Subcutaneous abdominal adipose tissue (tissue), 5 donors: ENCODE measurements around the gene SORD.
"Not testable (repeated sequence)": the region's sequence is repeated elsewhere in the genome, so short reads cannot be mapped to it uniquely, and the experiment has no call there.

Experiments
- H3K27ac ChIP-seq: one replicate; pipeline ENCODE4 v1.7.0; 2013; ENCODE audit warnings: low read depth, mild to moderate bottlenecking, inconsistent platforms, low read length, moderate library complexity
- H3K27me3 ChIP-seq, 5 donors: one replicate each; pipeline ENCODE4 v1.7.0; 2013; ENCODE audit warnings: low read length in 5 of 5, inconsistent platforms in 1 of 5; ENCODE audit not compliant: control insufficient read depth in 5 of 5, insufficient read depth in 4 of 5
- H3K36me3 ChIP-seq, 5 donors: one replicate each; pipeline ENCODE4 v1.7.0; 2013; ENCODE audit warnings: low read length in 5 of 5; ENCODE audit not compliant: control insufficient read depth in 5 of 5, insufficient read depth in 5 of 5
- H3K4me1 ChIP-seq, 5 donors: one replicate each; pipeline ENCODE4 v1.7.0; 2013; ENCODE audit warnings: low read length in 5 of 5, mild to moderate bottlenecking in 3 of 5, moderate library complexity in 1 of 5; ENCODE audit not compliant: control insufficient read depth in 5 of 5, insufficient read depth in 5 of 5
- H3K4me3 ChIP-seq, 5 donors: one replicate each; pipeline ENCODE4 v1.7.0; 2013; ENCODE audit warnings: low read length in 5 of 5, low read depth in 1 of 5
- H3K9ac ChIP-seq, 5 donors: one replicate each; pipeline ENCODE4 v1.7.0; 2013; ENCODE audit warnings: low read length in 5 of 5, mild to moderate bottlenecking in 4 of 5, moderate library complexity in 3 of 5
- H3K9me3 ChIP-seq, 5 donors: one replicate each; pipeline ENCODE4 v1.7.0; 2013; ENCODE audit warnings: low read length in 5 of 5; ENCODE audit not compliant: control insufficient read depth in 5 of 5
- donor health status: healthy.
- donor health status: healthy.
- donor health status: healthy.
- donor health status: healthy.
- donor health status: healthy.

SORD gene

GRCh38 chr15:45022871-45023658 is at the start of gene SORD:
Gene SORD (plus strand): TSS chr15:45023195. CDS start chr15:45023284, 89 bp downstream.
- H3K9ac ChIP-seq = peak within 1 kb of the TSS; percentile 48 to 88 (median 83)
- H3K4me1 ChIP-seq = peaks cover 0 to 19% (median 17%) of the 10 kb centered on the region in 5 donors
- H3K4me3 ChIP-seq = peak within 1 kb of the TSS; percentile 66 to 87 (median 85)
- H3K36me3 ChIP-seq = no peaks in the 10 kb centered on the region
- no peaks in the 10 kb centered on the region for H3K9me3 ChIP-seq
- H3K27ac ChIP-seq = peak within 1 kb of the TSS; percentile 46
- H3K27me3 ChIP-seq = no peaks in the 10 kb centered on the region

GRCh38 chr15:44976183-44976582 is 46.8 kb upstream of the SORD start:
- not testable (repeated sequence) for H3K4me1 ChIP-seq, H3K27ac ChIP-seq, H3K9ac ChIP-seq, H3K9me3 ChIP-seq, H3K4me3 ChIP-seq, H3K36me3 ChIP-seq, H3K27me3 ChIP-seq

- H3K4me3 ChIP-seq, H3K9me3 ChIP-seq, H3K4me1 ChIP-seq, H3K9ac ChIP-seq, H3K27ac ChIP-seq, H3K27me3 ChIP-seq, H3K36me3 ChIP-seq: not testable (repeated sequence)
These were observed 45.2 kb upstream of the SORD start for GRCh38 chr15:44977781-44978180.

GRCh38 chr15:44979617-44980339 is 43.2 kb upstream of the SORD start:
- H3K4me3 ChIP-seq = not testable (repeated sequence)

GRCh38 chr15:44984144-44984543 is 38.9 kb upstream of the SORD start:
- H3K36me3 ChIP-seq, H3K27ac ChIP-seq, H3K27me3 ChIP-seq, H3K9ac ChIP-seq, H3K4me3 ChIP-seq, H3K9me3 ChIP-seq, H3K4me1 ChIP-seq: not testable (repeated sequence)

More at GRCh38 chr15:44979617-44980339, 43.2 kb upstream of the SORD start:
- not testable (repeated sequence) for H3K4me1 ChIP-seq, H3K36me3 ChIP-seq, H3K9ac ChIP-seq, H3K9me3 ChIP-seq, H3K27me3 ChIP-seq, H3K27ac ChIP-seq

GRCh38 chr15:44986346-44987055 is 36.5 kb upstream of the SORD start:
- H3K27ac ChIP-seq, H3K36me3 ChIP-seq, H3K9ac ChIP-seq, H3K4me3 ChIP-seq, H3K27me3 ChIP-seq, H3K9me3 ChIP-seq, H3K4me1 ChIP-seq: not testable (repeated sequence)

- H3K4me3 ChIP-seq, H3K36me3 ChIP-seq, H3K27ac ChIP-seq, H3K9ac ChIP-seq, H3K27me3 ChIP-seq, H3K4me1 ChIP-seq, H3K9me3 ChIP-seq: not testable (repeated sequence)
These were observed 35.3 kb upstream of the SORD start for GRCh38 chr15:44987711-44988110.

GRCh38 chr15:44988184-44988869 is 34.7 kb upstream of the SORD start:
- not testable (repeated sequence) for H3K4me3 ChIP-seq, H3K27ac ChIP-seq, H3K4me1 ChIP-seq, H3K9me3 ChIP-seq, H3K36me3 ChIP-seq, H3K27me3 ChIP-seq, H3K9ac ChIP-seq

GRCh38 chr15:44988870-44989219 is 34.1 kb upstream of the SORD start:
- not testable (repeated sequence) for H3K9me3 ChIP-seq, H3K27ac ChIP-seq, H3K4me3 ChIP-seq, H3K9ac ChIP-seq, H3K27me3 ChIP-seq, H3K36me3 ChIP-seq, H3K4me1 ChIP-seq

GRCh38 chr15:44997632-44998031 is 25.4 kb upstream of the SORD start:
- H3K4me1 ChIP-seq, H3K27ac ChIP-seq, H3K4me3 ChIP-seq, H3K27me3 ChIP-seq, H3K9ac ChIP-seq, H3K36me3 ChIP-seq, H3K9me3 ChIP-seq: not testable (repeated sequence)
